Stimulated activated CD8-positive, alpha-beta memory T cell treated with anti-CD3 and anti-CD28 coated beads, Interleukin-12 subunit alpha, Interleukin-12 subunit beta, amount 100 ng/mL, for 24 hours (primary cell): Measurements from ENCODE around the gene SIDT1.

Experiments used
- DNase-seq: peaks from one replicate; pipeline ENCODE4 v3.0.0-alpha.2; 2020; ENCODE audit errors: extremely low read depth

The SIDT1 gene

GRCh38 chr3:113597596-113598354, 65.4 kb downstream of the SIDT1 start:
- DNase-seq: no peak

DNA sequence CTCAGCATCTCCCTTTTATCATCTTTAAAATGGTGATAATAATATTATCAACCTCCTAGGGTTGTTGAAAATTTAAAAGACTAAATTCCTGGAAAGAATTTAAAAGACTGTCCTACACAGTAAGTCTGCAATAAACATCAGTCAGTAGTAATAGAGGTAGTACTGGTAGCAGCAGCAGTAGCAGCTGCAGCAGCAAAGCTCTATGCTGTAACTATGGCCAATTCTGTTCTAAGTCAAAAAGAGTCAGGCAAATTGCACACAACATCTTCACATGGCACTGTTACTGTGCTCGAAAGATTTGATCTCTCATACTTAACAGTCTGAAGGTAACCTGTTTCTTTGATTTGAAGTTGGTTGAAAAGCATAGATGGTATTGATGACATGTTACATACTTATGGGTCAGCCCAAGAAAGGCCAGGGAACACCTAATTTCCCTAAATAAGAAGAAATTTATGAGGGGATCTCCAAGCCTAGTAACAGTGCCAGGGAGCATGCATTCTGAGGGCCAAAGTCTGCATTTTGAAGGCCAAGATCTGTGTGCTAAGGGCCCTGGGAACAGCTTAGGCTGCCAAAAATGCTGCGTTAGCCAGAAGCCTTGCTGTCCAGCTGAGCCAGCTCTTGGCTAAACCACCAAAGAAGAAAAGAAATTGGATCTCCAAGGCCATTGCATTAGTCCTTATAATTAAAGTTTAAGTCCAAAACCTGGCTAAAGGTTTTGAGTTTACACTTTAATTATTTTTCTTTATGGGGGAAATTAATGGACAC, 68.2 kb downstream of the SIDT1 start:
- no peak for DNase-seq

- no peak for DNase-seq
These were observed 68.9 kb downstream of the SIDT1 start for GRCh38 chr3:113601240-113601639.

GRCh38 chr3:113602256-113602655, 69.9 kb downstream of the SIDT1 start:
- DNase-seq: no peak

DNA sequence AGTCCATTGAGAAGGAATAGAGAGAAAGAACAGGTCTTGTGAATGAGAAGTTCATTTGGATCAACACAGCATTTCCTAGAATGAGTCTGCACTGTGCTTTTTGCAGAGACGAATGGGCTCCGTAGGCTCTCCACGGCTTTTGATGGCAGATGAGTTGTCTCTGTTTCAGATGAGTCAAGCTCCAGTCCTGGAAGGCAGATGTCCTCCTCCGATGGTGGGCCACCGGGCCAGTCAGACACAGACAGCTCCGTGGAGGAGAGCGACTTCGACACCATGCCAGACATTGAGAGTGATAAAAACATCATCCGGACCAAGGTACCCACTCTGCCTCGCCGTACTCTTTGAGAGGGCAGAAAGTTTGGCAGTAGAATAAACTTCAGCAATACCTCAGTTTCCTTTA, 70.5 kb downstream of the SIDT1 start:
- DNase-seq: no peak

GRCh38 chr3:113606539-113607218, 74.3 kb downstream of the SIDT1 start:
- no peak for DNase-seq

- DNase-seq: no peak
These were observed 74.9 kb downstream of the SIDT1 start for GRCh38 chr3:113607219-113607596.

GRCh38 chr3:113614402-113614801, 82.0 kb downstream of the SIDT1 start:
- no peak for DNase-seq

DNA sequence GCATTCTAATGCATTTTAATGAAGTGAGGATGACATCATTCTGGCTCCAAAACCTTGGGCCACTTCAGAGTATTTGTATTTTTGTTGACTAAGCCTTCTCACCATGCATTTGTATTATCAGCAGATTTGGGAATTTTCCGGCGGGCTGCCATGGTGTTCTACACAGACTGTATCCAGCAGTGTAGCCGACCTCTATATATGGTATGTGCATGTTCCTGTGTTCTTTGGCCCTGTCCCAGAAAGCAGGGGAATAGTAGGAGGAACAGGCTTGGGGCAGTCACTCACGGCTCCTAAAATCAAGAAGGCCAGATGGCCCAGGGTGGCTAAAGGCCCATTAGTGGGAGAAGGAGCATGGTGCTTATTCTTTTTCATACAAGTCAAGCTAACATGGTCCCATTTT, 83.6 kb downstream of the SIDT1 start:
- no peak for DNase-seq

GRCh38 chr3:113617726-113618125, 85.4 kb downstream of the SIDT1 start:
- no peak for DNase-seq

- DNase-seq: no peak
These were observed 87.7 kb downstream of the SIDT1 start for GRCh38 chr3:113620091-113620490.

GRCh38 chr3:113623324-113623723, 91.0 kb downstream of the SIDT1 start:
- no peak for DNase-seq

GRCh38 chr3:113623811-113624210, 91.5 kb downstream of the SIDT1 start:
- DNase-seq: no peak

- DNase-seq: no peak
These were observed 93.5 kb downstream of the SIDT1 start for GRCh38 chr3:113625834-113626233.

DNA sequence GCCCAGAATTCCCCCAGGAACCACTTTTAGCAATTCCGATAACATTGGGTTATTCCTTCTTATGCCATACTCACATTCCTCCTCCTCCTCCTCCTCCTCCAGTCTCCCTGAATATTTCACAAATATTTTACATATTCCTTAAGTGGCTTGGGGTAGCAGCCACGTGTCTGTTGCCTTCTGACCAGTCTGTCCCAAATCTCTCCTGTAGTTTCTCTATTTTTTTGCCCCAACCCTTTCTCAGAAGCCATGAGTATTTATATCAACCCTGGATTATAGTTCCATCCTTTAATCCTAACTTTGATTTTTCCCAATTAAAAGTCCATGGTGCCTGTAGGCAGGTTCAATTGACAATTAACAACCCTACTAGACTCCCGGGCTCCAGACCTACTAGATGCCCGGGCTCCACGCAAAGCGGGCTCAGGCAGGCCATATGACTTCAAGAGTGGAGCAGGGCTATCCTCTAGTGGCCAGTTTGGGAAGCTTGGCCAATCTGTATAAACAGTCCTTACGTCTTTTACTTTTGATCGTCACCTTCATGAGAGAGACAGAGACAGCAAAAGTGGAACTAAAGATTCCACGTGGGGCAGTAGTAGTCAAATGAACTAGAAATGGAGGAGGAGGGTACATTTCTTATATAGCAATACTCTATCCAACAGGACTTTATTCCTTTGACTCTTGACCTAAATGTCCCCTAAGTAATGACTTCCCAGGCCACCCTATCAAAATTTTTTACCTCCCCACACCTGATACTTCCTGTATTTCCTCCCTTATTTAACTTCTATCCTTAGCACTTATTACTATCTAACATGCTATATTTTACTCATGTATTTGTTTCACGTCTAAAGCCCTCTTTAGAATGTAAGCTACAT, 94.4 kb downstream of the SIDT1 start:
- DNase-seq: no peak

GRCh38 chr3:113628316-113628715, 96.0 kb downstream of the SIDT1 start:
- no peak for DNase-seq

DNA sequence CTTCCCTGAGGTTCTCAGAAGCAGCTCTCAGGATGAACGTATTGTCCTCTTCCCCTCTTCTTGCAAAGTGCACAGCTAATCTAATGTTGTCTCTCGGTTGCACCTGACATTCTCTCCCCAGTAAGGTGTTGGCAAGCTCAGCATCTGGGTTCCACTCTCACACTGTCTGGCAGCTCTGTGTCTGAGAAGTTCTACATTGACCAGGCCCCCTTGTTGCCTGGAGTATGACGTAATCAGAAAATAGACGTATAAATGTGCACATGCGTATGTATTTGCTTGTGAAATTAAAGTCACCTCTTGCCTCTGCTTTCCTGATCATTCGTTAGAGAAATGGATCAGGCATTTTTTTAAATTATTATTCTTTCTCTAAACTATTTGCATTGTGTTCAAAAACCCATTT, 96.4 kb downstream of the SIDT1 start:
- no peak for DNase-seq

DNA sequence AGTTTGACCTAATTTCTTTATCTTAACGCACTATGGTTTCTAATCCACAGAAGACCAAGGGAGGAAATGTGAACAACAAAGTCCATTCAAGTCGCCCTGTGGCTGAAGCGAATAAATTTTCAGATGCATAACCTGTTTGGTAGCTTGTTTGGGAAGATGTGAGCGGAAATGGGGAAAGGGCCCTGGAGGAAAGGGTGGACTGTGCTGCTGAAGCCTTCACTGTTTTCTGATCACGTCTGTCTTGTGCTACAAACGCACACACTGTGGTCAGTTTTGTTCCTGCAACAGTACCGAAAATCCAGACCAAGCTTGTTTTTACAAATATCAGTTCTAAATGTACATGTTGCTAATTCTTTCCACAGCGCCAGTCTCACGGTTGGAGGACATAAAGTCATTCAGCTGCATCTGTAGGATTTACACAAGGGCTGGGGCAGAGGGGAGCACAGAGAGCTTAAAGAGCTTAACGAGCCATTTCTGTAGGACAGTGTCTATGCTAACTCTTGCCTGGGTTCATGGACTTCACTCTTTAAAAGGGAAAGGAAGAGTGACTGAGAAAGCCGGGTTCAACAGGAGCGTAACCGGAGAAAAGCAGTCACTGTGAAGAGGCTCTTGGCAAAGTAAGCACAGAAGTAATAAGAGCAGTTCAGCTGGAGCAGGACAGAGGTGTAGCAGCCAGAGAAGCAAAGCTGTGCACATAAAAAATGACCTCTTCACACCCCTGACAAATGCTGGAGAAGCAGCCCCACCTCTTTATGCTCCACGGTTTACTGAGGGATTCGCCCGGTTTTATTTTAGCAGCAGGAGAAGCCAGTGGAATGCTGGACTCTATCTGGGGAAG, 97.4 kb downstream of the SIDT1 start:
- no peak for DNase-seq

- DNase-seq: no peak
These were observed 98.7 kb downstream of the SIDT1 start for GRCh38 chr3:113630956-113631542.

DNA sequence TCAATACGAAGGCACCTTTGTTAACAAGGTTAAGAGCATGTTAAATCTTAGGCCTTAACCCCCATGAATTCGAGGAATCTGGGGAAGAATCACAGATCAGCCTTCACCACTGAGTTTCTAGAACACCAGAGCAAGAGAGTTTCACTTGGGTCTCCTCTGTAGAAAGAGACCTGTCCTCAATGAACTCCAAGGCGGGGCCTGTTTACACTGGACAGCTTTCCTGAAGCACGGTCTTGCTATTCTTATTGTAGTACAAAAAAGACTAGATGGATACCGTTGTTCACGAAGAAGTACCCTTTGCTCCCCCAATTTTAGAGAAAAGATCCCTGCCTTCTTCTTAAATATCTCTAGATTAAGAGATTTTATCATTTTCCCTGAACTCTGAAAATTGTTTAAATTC, 99.2 kb downstream of the SIDT1 start:
- no peak for DNase-seq
